NCI-H2227 (cell line): ENCODE measurements around the gene ITGB7.

Experiments
- DNase-seq: peaks from one replicate; lab custom pipeline; 2025; ENCODE audit not compliant: unreplicated experiment; lab: John Stamatoyannopoulos, UW

Gene ITGB7

GRCh38 chr12:53147181-53147580, 59.9 kb downstream of the ITGB7 start:
- no peak for DNase-seq

GRCh38 chr12:53145383-53146260, 61.4 kb downstream of the ITGB7 start:
- no peak for DNase-seq

DNA sequence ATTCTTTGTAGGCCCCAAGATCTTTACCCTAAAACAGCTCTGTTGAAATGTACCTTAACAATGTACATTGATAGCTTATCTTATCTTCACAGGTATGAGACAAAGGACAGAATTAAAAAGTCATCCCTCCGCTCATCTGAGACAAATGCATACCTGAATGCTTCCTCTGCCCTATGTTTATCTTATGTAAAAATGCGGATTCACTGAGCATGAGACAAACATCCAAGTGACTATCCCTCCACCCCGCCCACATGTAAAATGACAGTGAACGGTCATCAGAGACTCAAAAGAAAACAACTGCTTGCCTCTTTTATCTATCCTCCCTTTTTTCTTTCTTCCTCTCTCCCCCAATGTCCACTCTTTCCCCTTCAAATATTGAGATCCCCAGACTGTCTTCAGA, 63.7 kb downstream of the ITGB7 start:
- DNase-seq = no peak
